HG03060 (cell line): Measurements from ENCODE around the gene LBHD2.
"Not testable (repeated sequence)": the region's sequence is repeated elsewhere in the genome, so short reads cannot be mapped to it uniquely, and the experiment has no call there.

Experiments used
- ATAC-seq: cut with Tn5 transposase; IDR thresholded peaks from one replicate; pipeline ENCODE4 v1.9.1; 2021; ENCODE audit warnings: low read depth, moderate number of reproducible peaks; ENCODE audit not compliant: unreplicated experiment

LBHD2 gene

GRCh38 chr14:103102689-103103260 is 18.8 kb downstream of the LBHD2 start:
- ATAC-seq = no peak

- ATAC-seq = no peak
Measured at GRCh38 chr14:103103461-103104388, 19.7 kb downstream of the LBHD2 start.

- ATAC-seq = no peak
Measured at GRCh38 chr14:103104389-103104653, 20.3 kb downstream of the LBHD2 start.

DNA sequence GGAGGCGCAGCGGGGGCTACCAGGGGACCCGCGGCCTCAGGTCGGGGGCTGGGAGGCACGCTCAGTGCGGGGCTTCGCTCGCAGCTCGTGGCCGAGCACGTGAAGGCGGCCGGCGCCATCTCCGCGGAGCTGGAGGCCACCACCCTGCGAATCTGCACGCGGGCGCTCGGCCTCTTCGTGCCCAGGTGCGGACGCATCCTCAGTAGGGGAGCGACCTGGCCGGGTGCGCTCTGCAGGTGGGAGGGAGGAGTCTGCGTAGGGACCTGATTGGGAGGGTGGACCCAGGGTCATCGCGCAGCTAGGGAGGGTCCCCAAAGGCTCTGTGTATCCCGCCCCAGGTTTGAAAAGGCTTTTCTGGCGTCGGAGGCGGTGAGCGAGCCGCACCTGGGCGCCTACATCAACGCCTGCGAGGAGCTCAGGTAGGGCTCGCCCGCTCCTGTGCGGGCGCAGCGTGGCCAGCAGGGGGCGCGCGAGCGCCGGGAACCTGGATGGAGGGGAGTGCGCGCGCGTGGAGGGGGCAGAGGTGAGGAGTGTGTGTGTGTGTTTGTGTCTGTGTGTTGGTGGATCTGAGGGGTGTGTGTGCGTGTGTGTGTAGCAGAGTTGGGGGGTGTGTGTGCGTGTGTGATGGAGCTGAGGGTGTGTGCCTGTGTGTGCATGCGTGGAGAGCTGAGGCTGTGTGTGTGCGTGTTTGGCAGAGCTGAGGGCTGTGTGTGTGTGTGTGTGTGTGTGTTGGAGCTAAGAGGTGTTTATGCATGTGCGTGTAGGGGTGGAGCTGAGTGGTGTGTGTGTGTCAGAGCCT is 20.8 kb downstream of the LBHD2 start:
- ATAC-seq = no peak

- no peak for ATAC-seq
Measured at GRCh38 chr14:103105580-103106150, 21.7 kb downstream of the LBHD2 start.

DNA sequence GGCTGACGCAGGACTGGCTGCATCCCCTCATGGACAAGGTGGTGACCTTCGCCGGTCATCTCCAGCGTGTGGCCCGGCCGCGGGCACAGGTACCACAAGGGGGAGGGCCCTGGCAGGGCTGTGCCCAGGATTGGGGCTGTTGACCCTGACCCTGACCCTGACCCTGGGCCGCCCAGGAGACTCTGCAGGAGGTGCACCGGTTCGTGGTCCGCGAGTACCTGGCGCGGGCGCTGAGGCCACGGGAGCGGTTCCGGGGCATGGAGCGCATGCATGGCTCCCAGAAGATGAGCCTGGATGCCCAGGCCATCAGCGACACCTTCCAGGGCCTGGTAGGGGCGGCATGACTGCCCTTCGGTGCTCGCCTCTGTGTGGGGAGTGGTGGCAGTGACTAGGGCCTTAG is 23.4 kb downstream of the LBHD2 start:
- no peak for ATAC-seq

DNA sequence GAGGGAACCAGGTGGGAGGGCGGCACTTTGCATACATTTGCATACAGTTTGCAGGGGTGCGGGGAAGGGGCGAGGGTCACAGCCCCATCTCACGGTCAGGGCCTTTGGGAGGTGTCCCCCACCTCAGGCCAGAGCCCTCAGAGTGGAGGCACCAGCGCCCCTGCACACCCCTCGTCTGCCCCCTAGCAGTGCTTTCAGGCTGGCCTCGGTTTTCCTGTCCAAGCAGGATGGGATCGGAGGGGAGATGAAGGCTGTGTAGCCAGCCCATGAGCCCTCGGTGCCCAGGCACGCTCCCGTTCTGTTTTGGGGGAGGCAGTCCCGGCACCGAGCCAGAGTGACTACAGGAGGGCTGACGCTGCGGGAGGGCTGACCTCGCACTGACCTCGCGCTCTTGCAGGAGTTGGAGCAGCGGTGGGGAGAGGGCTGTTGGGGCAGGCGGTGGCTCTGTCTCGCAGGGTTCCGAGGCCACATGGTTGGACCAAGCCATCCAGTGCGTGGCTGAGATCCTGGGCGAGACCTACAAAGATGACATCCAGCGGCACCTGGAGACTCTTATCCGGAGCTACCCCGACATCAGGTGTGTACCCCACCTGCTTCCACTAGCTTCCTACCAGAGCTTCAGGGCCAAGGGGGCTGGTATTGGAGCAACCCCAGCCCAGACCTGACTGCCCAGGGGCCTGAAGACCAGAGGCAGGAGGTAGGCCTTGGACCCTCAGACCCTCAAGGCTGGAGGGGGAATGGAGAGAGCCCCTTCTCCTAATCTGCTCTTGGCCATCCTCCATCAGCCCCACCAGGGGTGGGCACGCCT is 24.1 kb downstream of the LBHD2 start:
- no peak for ATAC-seq

GRCh38 chr14:103108749-103109207 is 24.8 kb downstream of the LBHD2 start:
- no peak for ATAC-seq

- no peak for ATAC-seq
Measured at GRCh38 chr14:103109535-103110441, 25.8 kb downstream of the LBHD2 start.

- ATAC-seq = no peak
Measured at GRCh38 chr14:103110681-103111231, 26.7 kb downstream of the LBHD2 start.

DNA sequence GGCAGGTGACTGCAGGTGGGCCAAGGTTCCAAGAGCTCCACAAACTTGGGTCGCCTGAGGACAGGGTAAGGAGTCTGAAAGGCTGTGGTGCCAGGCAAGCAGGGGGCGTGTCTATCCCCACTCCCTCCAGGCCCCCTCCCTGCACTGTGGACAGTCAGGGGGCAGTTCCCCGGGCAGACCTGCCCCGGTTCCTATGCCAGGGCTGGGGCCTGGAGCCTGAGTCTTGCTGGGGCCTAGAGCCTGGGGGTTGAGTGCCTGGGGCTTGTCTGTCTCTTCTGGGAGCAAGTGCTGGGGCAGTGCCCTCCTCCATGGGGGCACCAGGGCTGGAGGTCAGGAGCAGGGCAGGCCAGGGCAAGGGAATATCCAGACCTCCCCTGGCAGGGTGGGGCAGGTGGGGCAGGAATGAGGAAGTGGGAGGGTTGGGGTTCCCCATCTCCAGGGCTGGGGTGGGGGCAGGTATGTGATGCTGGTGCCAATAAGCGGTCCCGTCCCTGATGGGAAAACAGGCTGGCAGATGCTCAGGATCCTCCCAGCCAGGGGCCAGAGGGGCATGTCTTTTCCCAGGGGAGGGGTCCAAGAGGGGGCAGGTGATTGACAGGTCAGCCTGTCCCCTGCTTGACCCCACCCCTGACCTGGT is 27.3 kb downstream of the LBHD2 start:
- no peak for ATAC-seq

GRCh38 chr14:103112400-103113243 is 28.6 kb downstream of the LBHD2 start:
- no peak for ATAC-seq

DNA sequence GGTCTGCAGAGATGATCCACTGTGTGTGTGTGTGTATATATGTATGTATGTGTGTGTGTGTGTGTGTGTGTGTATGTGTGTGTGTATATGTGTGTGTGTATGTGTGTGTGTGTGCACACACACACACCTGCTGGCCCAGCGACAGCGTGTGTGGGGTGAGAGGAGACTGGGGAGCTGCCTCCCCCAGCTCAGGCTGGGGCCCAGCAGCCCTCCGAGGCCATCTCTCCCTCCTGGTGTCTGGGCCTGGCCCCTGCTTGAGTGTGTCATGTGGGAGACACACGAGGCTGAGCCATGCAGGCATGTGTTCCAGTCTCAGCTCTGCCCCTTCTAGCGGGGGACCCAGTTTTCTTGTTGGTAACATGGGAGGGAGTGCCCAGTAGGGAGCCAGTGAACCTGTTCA is 29.3 kb downstream of the LBHD2 start:
- ATAC-seq = no peak

GRCh38 chr14:103113774-103114173 is 29.8 kb downstream of the LBHD2 start:
- no peak for ATAC-seq

DNA sequence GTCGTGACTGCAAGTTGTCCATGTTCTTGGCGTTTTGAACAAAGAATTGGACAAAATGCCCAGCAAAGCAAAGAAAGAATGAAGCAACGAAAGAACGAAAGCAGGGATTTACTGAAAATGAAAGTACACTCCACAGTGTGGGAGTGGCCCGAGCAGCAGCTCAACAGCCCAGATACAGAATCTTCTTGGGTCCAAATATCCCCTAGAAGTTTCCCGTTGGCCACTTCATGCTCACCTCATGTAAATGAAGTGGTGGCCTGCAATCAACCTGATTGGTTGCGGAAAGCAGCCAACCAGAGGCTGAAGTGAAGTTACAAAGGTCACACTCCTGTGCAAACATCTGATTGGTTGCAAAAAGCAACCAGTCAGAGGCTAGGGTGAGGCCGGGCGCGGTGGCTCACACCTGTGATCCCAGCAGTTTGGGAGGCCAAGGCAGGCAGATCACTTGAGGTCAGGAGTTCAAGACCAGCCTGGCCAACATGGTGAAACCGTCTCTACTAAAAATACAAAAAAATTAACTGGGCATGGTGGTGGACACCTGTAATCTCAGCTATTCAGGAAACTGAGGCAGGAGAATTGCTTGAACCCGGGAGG is 31.2 kb downstream of the LBHD2 start:
- not testable (repeated sequence) for ATAC-seq

GRCh38 chr14:103115845-103116572 is 32.0 kb downstream of the LBHD2 start:
- ATAC-seq = no peak
